ENCODE data around the gene NELL1.

DNA sequence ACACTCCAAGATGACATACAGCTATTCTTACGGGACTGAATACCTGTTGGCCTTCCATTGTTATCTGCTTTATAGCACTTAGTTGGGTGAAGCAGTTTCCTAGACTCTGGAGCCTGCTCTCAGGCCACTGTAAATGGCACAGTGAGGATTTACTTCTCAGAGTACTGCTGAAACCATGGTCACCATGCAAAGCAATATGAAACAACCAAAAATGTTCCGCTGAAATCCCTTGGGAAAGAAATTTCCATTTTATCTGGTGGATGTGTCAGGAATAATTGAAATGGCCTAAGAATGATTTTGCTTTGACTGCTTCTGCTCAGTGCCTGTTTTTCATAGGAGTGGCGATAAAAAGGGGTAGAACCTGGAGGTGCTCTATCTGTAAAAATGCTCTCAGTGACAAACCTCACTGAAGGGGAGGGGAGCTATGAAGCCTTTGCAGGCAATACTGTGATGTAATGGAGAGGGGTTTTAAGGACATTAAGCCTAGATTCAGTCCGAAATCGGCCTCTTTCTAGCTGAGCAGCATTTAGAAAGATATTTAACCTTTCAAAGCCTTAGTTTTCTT, 871.9 kb downstream of the NELL1 start:
- TF ChIP-seq EZH2 (IDR thresholded peaks at IDR 0.05; ENCODE audit: borderline replicate concordance): no peak
- no peak for TF ChIP-seq CTCF (IDR thresholded peaks at IDR 0.05; ENCODE audit: poor library complexity)

Data from hepatocyte (in vitro differentiated cells).